ENCODE data around the gene SMARCE1. TPM values are rescaled to one million over a fixed set of nuclear protein-coding genes. Genes with fewer than 3 reads are reported as not detected.
A peak's percentile ranks its signal among the peaks of the same experiment; 100 is the strongest.

The SMARCE1 gene
- total and polyA plus RNA-seq, 9 of the 15 experiments (the other 6 are each of a cell fraction or from before 2014, with no cell fraction given), result 64.1 to 142 (median 114) TPM

- peak; percentile 67; the same call in 1 of the 2 replicates for TF ChIP-seq MGA (IDR thresholded peaks at IDR 0.05)
- TF ChIP-seq ZNF354B (CRISPR knock-in tag; IDR thresholded peaks at IDR 0.05), result no peak
- TF ChIP-seq HSF4 (CRISPR knock-in tag; IDR thresholded peaks at IDR 0.05; ENCODE audit: borderline replicate concordance), result no peak
- no peak for TF ChIP-seq RBM22 (IDR thresholded peaks at IDR 0.05; ENCODE audit: low read depth, low read length, poor library complexity, severe bottlenecking)
- TF ChIP-seq ZSCAN29 (IDR thresholded peaks at IDR 0.05), result peak; percentile 93
- TF ChIP-seq PHF20 (IDR thresholded peaks at IDR 0.05; ENCODE audit: partially characterized antibody), result peak; percentile 87
- TF ChIP-seq ZNF398 (CRISPR knock-in tag; IDR thresholded peaks at IDR 0.05), result no peak
- TF ChIP-seq MAX (CRISPR knock-in tag; IDR thresholded peaks at IDR 0.05), result no peak
- TF ChIP-seq ZFPM2 (CRISPR knock-in tag; IDR thresholded peaks at IDR 0.05), result no peak
- peak; percentile 80 for TF ChIP-seq ELF1 (tag; IDR thresholded peaks at IDR 0.05)
Observed at GRCh38 chr17:40647624-40648383, at the start of gene SMARCE1 (continued).
